ENCODE results near the gene BRPF1.

The BRPF1 gene, protein sequence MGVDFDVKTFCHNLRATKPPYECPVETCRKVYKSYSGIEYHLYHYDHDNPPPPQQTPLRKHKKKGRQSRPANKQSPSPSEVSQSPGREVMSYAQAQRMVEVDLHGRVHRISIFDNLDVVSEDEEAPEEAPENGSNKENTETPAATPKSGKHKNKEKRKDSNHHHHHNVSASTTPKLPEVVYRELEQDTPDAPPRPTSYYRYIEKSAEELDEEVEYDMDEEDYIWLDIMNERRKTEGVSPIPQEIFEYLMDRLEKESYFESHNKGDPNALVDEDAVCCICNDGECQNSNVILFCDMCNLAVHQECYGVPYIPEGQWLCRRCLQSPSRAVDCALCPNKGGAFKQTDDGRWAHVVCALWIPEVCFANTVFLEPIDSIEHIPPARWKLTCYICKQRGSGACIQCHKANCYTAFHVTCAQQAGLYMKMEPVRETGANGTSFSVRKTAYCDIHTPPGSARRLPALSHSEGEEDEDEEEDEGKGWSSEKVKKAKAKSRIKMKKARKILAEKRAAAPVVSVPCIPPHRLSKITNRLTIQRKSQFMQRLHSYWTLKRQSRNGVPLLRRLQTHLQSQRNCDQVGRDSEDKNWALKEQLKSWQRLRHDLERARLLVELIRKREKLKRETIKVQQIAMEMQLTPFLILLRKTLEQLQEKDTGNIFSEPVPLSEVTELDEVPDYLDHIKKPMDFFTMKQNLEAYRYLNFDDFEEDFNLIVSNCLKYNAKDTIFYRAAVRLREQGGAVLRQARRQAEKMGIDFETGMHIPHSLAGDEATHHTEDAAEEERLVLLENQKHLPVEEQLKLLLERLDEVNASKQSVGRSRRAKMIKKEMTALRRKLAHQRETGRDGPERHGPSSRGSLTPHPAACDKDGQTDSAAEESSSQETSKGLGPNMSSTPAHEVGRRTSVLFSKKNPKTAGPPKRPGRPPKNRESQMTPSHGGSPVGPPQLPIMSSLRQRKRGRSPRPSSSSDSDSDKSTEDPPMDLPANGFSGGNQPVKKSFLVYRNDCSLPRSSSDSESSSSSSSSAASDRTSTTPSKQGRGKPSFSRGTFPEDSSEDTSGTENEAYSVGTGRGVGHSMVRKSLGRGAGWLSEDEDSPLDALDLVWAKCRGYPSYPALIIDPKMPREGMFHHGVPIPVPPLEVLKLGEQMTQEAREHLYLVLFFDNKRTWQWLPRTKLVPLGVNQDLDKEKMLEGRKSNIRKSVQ (N-terminal part only)

GRCh38 chr3:9731206-9732079 lies at the start of gene BRPF1:
TSS of gene BRPF1 (plus strand) at chr3:9731735. CDS start at chr3:9734141, 2,406 bp downstream.
- DNase-seq: peak; percentile 92

GRCh38 chr3:9682096-9682495 lies 49.4 kb upstream of the BRPF1 start:
- DNase-seq: no peak

DNA sequence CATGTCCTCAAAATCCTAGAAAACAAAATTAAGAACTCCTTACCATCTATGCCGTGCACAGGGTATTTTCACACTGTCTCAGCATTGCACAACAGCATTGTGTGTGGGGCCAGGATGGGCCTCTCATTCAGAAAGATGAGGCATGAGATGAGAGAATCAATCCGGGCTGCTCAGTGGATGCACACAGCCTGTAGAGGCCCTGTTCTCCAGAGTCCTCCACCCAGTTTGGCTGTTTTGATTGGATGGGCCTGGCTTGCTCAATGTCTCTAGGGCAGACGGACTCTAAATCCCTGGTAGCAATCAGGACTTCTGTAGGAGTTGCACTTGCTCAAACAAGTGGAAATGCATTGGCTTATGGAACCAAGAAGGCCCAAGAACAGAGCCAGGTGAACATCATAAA lies 48.1 kb upstream of the BRPF1 start:
- no peak for DNase-seq

DNA sequence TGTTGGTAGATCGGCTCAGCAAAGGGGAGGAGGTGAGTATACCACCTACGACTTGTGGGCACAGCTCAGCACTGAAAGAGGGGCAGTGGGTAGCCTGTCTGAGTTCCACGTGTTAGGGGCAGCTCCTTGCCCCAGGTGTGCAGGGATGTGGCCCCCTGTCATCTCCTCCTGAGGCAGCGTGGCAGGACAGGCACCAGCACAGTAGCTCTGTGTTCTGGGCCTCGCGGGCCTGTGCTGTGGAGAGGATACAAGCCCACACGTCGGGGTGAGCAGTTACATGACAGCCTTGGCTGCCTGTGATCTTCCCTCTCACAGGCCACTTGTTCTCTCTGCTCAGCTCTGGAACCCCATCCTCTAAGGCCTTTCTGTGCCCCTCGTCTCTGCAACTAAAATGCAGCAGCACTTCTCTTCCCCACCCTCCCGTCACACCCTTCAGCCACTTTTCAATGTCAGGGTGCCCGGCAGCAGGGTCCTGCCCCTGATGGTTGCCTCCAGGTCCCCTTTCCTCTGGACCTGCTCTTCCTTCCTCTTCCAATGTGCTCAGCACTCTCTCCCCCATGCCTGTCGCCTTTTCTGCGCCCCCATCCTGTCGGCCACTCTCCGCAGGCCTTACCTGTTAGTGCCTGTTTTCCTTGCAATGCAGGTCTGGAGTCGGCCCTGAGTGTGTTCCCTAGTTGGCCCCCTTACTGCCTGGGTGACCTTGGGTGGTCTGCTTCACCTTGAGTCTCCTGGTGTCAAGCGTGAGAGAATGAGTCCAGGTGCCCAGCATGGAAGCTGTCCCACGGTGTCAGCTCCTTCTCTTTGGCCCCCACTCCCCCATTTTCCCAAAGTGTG lies 46.1 kb upstream of the BRPF1 start:
- DNase-seq: no peak

- no peak for DNase-seq
Measured at GRCh38 chr3:9686050-9686550, 45.4 kb upstream of the BRPF1 start.

DNA sequence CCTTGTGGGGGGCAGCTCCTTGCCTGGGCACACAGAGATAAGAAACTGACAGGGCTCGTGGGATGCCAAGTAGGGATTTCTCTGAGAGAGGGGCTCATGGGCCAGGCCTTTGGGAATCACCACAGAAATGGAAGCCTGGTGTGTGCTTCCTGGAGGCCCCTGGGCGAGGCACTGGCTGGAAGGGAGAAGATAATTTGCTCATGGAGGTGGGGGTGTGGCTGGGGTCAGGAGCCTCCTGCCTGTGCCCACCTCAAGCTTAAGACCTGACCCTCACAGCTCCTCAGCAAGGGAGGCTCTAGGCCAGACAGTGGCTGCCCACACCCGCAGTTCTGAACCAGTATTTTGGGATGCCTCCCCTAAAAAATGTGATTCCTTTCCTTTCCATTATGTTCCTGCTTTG lies 44.8 kb upstream of the BRPF1 start:
- DNase-seq: no peak

GRCh38 chr3:9687514-9687913 lies 44.0 kb upstream of the BRPF1 start:
- no peak for DNase-seq

DNA sequence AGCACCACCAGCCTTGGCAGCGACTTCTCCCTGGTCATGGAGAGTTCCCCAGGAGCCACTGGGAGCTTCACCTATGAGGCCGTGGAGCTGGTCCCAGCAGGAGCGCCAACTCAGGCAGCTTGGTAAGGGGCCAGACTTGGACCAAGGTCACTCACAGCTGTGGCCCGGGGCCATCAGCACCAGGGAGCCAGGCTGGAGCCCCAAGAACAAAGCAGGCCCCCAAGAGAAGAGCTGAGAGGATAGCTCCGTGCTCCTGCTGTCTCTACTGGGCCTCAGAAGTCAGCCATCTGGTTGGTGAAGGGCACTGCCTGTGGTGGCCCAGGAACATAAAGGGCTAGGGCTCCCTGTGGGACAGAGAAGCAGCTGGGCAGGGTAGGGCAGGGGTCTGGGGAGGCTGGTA lies 42.6 kb upstream of the BRPF1 start:
- no peak for DNase-seq

GRCh38 chr3:9689757-9690156 lies 41.8 kb upstream of the BRPF1 start:
- no peak for DNase-seq

DNA sequence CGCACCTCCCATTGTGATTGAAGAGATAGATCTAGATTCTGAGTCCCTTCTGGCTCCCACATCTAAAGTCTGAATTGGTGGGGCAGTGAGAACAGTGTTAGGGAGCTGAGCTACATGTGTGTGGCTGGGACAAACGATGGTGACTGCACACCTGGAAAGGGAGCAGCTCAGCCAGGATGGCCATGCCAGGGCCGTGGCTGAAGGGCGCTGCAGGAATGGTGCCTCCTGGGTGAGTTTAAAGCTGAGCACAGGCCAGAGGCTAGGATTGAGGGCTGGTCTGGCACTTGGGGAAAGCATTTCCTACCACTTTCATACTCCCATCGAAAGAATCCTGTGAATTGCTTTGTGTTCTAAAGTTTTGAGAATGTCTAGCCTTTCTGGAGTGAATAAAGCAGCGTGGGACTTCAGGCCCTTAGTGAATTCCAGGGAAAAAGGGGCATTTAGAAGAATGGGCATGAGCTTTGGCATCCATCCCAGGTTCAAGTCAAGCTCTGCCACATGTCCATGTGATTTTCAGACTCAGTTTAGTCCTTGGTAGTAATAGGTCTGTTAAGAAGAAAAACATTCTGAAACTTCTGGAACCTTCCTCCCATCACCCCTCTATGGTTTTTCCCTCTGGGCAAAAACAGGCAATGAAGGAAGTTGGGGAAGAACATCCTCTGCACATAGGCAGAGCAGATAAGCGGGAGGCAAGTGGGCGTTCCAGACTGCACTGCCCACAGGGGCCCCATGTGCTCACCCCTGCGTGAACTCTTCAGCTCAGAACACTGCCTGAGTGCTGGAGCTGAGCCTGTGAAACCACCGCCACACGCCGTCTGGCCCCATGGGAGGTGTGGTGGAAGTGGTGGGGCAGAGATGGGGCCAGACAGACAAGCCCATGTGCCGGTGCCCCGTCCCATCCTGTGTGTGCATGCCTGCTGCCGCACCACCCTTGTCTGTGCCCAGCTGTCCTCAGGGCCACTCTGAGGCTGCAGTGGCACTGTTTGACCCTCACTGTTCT lies 40.8 kb upstream of the BRPF1 start:
- DNase-seq: no peak

DNA sequence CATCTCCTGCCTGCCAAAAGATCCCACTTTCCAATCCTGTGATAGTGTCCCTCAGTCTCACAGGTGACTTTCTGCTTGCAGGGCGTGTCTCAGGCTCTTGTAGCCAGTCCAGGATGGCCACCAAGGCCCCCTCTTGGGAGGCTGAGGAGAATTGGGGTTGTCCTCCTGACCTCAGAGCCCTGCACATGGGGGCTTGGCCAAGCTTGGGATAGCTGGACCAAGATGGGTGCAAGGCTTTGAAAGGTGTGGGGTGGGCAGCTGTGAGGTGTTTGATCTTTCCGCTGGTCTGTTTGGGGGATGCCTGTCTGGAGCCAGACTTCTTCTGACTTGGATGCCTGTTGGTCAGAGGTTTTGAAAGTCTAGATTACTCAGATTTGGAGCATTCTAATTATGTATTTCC lies 39.9 kb upstream of the BRPF1 start:
- no peak for DNase-seq

GRCh38 chr3:9692416-9692815 lies 39.1 kb upstream of the BRPF1 start:
- no peak for DNase-seq

DNA sequence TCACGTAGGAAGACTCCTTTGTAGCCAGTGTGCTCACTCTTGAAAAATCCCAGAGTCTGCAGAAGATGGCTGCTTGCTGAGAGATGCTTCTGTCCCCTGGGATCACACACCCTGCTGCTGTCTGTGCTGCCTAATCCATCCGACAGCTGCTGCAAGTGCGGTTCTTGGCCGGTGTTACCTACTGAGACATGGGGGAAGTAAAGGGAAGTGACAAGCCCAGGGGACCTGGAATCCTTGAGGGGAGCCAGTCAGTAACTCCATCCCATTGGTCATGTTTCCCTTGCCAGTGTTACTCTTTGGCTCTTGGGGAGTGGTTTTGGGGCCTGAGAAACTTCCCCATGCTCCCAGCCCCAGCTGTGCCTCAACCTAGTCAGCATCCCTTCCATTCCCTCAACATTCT lies 36.2 kb upstream of the BRPF1 start:
- no peak for DNase-seq

- DNase-seq: no peak
Measured at GRCh38 chr3:9695746-9696145, 35.8 kb upstream of the BRPF1 start.

DNA sequence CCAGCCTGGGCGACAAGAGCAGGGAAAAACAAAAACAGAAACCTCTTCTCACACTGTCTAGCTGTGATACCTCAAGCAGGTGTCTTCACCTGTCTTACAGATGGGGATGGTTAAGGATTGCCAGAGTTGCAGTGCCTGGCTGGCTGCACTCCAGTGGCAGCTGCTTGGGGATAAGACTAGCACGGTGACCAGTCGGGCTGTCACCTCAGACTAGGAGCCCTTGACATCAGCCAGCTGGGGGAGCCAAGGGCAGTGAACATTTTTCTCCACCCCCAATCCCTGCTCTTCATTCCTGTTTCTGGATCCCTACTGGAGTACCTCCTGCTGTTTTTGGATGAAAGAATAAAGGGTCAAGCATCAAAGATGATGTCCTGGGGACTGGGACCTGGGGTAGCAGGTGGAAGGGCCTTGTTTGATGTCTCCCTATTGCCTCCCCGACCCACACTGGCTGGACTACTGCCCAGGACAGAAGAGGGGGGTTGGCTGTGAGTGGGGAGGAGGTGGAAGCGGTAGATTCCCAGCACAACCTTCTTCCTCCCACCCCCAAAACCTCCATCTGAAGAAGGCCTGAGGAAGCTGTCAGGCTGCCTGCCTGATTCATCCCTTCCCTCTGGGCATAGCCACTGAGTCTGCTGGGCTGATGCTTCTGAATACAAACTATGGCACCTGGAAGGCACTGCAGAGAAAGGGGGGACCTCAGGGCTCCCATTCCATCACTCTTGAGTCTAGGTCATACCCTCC lies 34.9 kb upstream of the BRPF1 start:
- DNase-seq: no peak

- DNase-seq: no peak
Measured at GRCh38 chr3:9697892-9698291, 33.6 kb upstream of the BRPF1 start.

DNA sequence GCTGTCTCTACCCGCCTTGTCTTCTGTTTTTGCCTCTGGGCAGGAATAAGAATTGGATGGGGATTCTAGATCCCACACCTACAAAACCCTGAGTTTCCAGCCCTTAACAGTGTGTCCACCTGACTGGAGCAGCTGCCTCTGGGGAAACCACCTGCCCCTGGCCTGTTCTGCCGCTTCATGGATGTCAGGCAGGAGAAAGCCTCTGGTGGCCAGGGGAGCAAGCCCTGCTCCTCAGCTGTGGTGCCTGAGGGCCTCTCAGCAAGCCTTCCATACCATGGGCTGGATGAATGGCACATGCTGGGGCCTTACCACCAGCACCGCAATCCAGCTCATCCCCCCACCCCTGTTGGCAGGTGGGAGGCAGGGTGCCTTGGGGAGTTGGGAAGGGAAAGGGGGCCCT lies 33.2 kb upstream of the BRPF1 start:
- DNase-seq: no peak

DNA sequence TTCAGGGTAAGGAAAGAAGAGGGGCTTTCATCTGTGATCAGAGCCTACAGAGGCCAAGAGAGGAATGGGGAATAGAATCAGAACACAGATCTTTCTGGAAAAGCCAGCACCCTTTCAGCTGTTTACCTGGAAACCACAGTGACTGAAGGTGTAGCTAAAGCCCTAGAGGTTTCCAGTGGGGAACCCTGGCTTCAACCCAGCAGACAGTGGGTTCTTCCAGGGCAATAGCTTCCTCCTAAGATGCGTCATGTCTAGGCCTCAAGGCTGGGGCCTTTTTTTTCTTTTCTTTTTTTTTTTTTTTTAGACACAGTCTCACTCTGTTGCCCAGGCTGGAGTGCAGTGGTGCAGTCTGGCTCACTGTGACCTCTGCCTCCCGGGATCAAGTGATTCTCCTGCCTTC lies 31.0 kb upstream of the BRPF1 start:
- no peak for DNase-seq

- DNase-seq: no peak
Measured at GRCh38 chr3:9701006-9701405, 30.5 kb upstream of the BRPF1 start.
